ENCODE data around the gene CHAMP1. TPM values are rescaled to one million over a fixed set of nuclear protein-coding genes. Genes with fewer than 3 reads are reported as not detected.

The CHAMP1 gene
- total RNA-seq, 1 experiment from 2014 or later = 42.1 TPM

DNA sequence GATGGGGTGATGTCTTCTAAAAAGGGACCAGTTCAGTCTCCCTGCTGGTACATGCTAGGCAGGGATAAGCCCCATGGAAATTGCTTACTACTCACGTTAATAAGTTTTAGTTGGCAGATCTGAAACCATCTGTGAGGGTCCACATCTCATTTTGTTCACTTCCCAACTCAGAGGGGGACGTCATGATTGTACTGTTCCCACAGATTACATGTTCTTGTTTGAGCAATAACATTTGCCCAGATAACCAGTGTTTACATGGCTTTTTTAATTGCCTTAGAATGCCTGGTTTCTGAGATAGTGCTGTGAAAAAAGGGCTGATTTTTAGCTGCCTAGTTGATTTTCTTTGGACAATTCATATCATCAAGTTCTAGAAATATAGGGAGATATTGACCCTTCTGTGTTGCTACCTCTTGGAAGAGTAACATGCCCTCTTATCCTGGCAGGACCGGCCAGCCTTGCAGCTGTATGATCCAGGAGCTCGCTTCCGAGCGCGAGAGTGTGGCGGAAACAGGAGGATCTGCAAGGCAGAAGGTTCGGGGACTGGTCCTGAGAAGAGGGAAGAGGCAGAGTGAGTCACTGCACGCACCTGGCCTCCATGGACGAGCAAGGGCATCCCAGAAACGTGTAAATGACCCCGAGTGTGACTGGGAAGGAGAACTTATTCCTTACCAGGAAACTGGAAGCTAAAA, 9.8 kb upstream of the CHAMP1 start:
- Histone ChIP-seq H3K36me3 (ENCODE audit: control insufficient read depth, insufficient read depth, low read length) (peaks cover 2% of the 10 kb centered on the region), H3K9me3 (no peaks in the 10 kb centered on the region), H3K27me3 (replicated peaks; ENCODE audit: control insufficient read depth, insufficient read depth, low read length) (no peaks in the 10 kb centered on the region), H3K4me1 (no peaks in the 10 kb centered on the region), H3K4me3 (ENCODE audit: low read depth, low read length) (no peak overlapping the region)
- Mint-ChIP-seq H3K36me3 (ENCODE audit: insufficient read depth, unreplicated experiment) (peaks cover 54% of the 10 kb centered on the region), H3K27ac (ENCODE audit: unreplicated experiment) (no peak overlapping the region), H3K9me3 (ENCODE audit: unreplicated experiment) (no peaks in the 10 kb centered on the region), H3K4me1 (ENCODE audit: low read depth, unreplicated experiment) (no peaks in the 10 kb centered on the region), H3K4me3 (ENCODE audit: unreplicated experiment) (no peak overlapping the region), H3K27me3 (ENCODE audit: insufficient read depth, unreplicated experiment) (no peaks in the 10 kb centered on the region)
- TF ChIP-seq, protein P1, sequence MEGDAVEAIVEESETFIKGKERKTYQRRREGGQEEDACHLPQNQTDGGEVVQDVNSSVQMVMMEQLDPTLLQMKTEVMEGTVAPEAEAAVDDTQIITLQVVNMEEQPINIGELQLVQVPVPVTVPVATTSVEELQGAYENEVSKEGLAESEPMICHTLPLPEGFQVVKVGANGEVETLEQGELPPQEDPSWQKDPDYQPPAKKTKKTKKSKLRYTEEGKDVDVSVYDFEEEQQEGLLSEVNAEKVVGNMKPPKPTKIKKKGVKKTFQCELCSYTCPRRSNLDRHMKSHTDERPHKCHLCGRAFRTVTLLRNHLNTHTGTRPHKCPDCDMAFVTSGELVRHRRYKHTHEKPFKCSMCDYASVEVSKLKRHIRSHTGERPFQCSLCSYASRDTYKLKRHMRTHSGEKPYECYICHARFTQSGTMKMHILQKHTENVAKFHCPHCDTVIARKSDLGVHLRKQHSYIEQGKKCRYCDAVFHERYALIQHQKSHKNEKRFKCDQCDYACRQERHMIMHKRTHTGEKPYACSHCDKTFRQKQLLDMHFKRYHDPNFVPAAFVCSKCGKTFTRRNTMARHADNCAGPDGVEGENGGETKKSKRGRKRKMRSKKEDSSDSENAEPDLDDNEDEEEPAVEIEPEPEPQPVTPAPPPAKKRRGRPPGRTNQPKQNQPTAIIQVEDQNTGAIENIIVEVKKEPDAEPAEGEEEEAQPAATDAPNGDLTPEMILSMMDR (IDR thresholded peaks at IDR 0.05; ENCODE audit: insufficient read depth in 1 of 2, low read depth in 1 of 2, low read length in 1 of 2, severe bottlenecking in 1 of 2, unreplicated experiment in 1 of 2) = no peak
- no TSS peak for BruUV-seq (replicated peaks)
- intact Hi-C loops (cut with micrococcal nuclease; ENCODE audit: unreplicated experiment) = no loop called here
- ChIA-PET POLR2A (no interaction called here), CTCF (no interaction called here)
- DNase-seq = no peak

DNA sequence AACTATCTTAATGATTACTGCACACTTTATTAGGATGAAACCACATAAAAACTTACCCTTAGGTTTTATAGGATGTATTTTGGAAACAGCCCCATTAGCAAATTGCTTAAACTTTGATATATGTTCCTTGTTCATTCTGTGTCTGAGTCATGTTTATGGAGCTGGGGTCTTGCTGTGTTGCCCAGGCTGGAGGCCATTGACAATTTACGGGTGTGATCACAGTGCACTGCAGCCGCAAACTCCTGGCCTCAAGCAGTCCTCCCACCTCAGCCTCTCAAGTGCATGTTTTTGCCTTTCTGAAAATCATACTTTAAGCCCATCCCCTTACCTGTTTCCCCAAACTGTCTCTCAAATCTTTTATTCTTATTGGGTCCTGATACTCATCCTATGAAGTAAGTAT, 5.2 kb upstream of the CHAMP1 start:
- DNase-seq = no peak
- no peak overlapping the region for H3K4me3 Mint-ChIP-seq (ENCODE audit: unreplicated experiment)
- peaks cover 9% of the 10 kb centered on the region for H3K4me1 Mint-ChIP-seq (ENCODE audit: low read depth, unreplicated experiment)
- peaks cover 16% of the 10 kb centered on the region for H3K36me3 Mint-ChIP-seq (ENCODE audit: insufficient read depth, unreplicated experiment)
- Histone ChIP-seq H3K4me3 (ENCODE audit: low read depth, low read length) (no peak overlapping the region), H3K9me3 (no peaks in the 10 kb centered on the region), H3K4me1 (no peaks in the 10 kb centered on the region; the same call in 1 of the 2 replicates), H3K27me3 (replicated peaks; ENCODE audit: control insufficient read depth, insufficient read depth, low read length) (no peaks in the 10 kb centered on the region), H3K36me3 (ENCODE audit: control insufficient read depth, insufficient read depth, low read length) (no peaks in the 10 kb centered on the region)
- POLR2A ChIA-PET = no interaction called here
- no peaks in the 10 kb centered on the region for H3K27me3 Mint-ChIP-seq (ENCODE audit: insufficient read depth, unreplicated experiment)
- no peak overlapping the region for H3K27ac Mint-ChIP-seq (ENCODE audit: unreplicated experiment)
- intact Hi-C loops (cut with micrococcal nuclease; ENCODE audit: unreplicated experiment) = no loop called here
- H3K9me3 Mint-ChIP-seq (ENCODE audit: unreplicated experiment) = no peaks in the 10 kb centered on the region
- BruUV-seq (replicated peaks) = no TSS peak
- TF ChIP-seq, protein P1 (IDR thresholded peaks at IDR 0.05; ENCODE audit: insufficient read depth in 1 of 2, low read depth in 1 of 2, low read length in 1 of 2, severe bottlenecking in 1 of 2, unreplicated experiment in 1 of 2) = no peak
- CTCF ChIA-PET = no interaction called here

DNA sequence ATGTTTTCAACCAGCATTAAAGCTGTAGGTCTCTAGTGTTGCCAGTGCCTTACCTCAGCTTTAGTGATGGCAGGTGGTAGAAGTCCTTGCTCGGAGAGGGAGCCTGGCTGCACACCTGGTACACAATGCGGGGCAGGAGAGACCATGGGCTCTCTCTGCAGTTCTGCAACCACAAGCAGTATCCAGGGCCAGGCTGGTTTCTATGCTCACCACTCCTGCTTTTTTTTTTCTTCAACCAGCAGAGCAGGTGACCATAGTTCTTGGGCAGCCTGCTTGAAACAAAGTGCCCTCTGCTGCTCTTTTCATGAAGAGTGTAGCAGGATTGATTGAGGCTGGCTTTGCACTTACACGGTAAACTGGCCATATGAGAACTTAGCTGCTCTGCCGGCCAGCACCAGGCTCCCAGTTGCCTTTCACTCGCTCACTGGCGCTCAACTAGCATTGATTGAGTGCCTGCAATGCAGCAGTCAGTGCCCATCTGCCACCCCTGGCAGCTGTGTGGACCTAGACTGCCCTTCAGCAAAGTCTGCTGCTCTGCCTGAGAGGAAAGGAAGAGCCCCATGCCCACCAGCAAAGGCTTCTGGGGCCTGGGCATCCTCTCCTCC, 4.4 kb upstream of the CHAMP1 start:
- Histone ChIP-seq H3K4me1 (no peaks in the 10 kb centered on the region; the same call in 1 of the 2 replicates), H3K9me3 (no peaks in the 10 kb centered on the region), H3K27me3 (replicated peaks; ENCODE audit: control insufficient read depth, insufficient read depth, low read length) (no peaks in the 10 kb centered on the region), H3K36me3 (ENCODE audit: control insufficient read depth, insufficient read depth, low read length) (no peaks in the 10 kb centered on the region), H3K4me3 (ENCODE audit: low read depth, low read length) (no peak overlapping the region)
- ChIA-PET CTCF (no interaction called here), POLR2A (no interaction called here)
- no peak overlapping the region for H3K27ac Mint-ChIP-seq (ENCODE audit: unreplicated experiment)
- no peaks in the 10 kb centered on the region for H3K27me3 Mint-ChIP-seq (ENCODE audit: insufficient read depth, unreplicated experiment)
- TF ChIP-seq, protein P1 (IDR thresholded peaks at IDR 0.05; ENCODE audit: insufficient read depth in 1 of 2, low read depth in 1 of 2, low read length in 1 of 2, severe bottlenecking in 1 of 2, unreplicated experiment in 1 of 2) = no peak
- H3K4me1 Mint-ChIP-seq (ENCODE audit: low read depth, unreplicated experiment) = peaks cover 11% of the 10 kb centered on the region
- DNase-seq = no peak
- H3K4me3 Mint-ChIP-seq (ENCODE audit: unreplicated experiment) = no peak overlapping the region
- no peaks in the 10 kb centered on the region for H3K9me3 Mint-ChIP-seq (ENCODE audit: unreplicated experiment)
- intact Hi-C loops (cut with micrococcal nuclease; ENCODE audit: unreplicated experiment) = no loop called here
- BruUV-seq (replicated peaks) = no TSS peak
- H3K36me3 Mint-ChIP-seq (ENCODE audit: insufficient read depth, unreplicated experiment) = peaks cover 18% of the 10 kb centered on the region
